ENCODE results near the gene SEMA4C. TPM values are rescaled to one million over a fixed set of nuclear protein-coding genes. Genes with fewer than 3 reads are reported as not detected.
A peak's percentile ranks its signal among the peaks of the same experiment; 100 is the strongest.

SEMA4C gene
- polyA plus RNA-seq, 3 donors = 0.08 to 5.7 (median 0.21) TPM

- H3K27ac ChIP-seq (ENCODE audit: low read depth in 1 of 2, low read length in 2 of 2) = no peak overlapping the region
- H3K9me3 Mint-ChIP-seq = peaks cover 0 to 2% (median 0%) of the 10 kb centered on the region in 7 donors
- no peaks in the 10 kb centered on the region for H3K79me2 ChIP-seq (ENCODE audit: insufficient read depth, low read length)
- no peaks in the 10 kb centered on the region for H4K20me1 ChIP-seq (ENCODE audit: insufficient read depth, low read length)
- no peaks in the 10 kb centered on the region for H3K4me1 Mint-ChIP-seq
- no peak for TF ChIP-seq CTCF (IDR thresholded peaks at IDR 0.05)
- H3K4me1 ChIP-seq (ENCODE audit: control insufficient read depth in 1 of 2, insufficient read depth in 2 of 2, low read length in 2 of 2) = no peaks in the 10 kb centered on the region
- intact Hi-C loops (cut with micrococcal nuclease) = no loop called here
- peaks cover 26 to 71% (median 35%) of the 10 kb centered on the region in 3 donors for H3K27me3 Mint-ChIP-seq (ENCODE audit: low read depth in 3 of 3)
- H3K27ac Mint-ChIP-seq = no peak overlapping the region
- H3K4me3 Mint-ChIP-seq = peak overlapping the region in 1 of 2 donors; percentile 49
- no peaks in the 10 kb centered on the region for H3K36me3 ChIP-seq (replicated peaks in 1 of 2; ENCODE audit: control insufficient read depth in 1 of 2, insufficient read depth in 2 of 2, low read length in 2 of 2)
- H2AFZ ChIP-seq (ENCODE audit: insufficient read depth, low read depth, low read length, poor library complexity, severe bottlenecking) = no peak overlapping the region
- no peaks in the 10 kb centered on the region for H3K9me3 ChIP-seq (replicated peaks in 1 of 2; ENCODE audit: control insufficient read depth in 1 of 2, insufficient read depth in 1 of 2, low read length in 2 of 2)
- H3K36me3 Mint-ChIP-seq = no peaks in the 10 kb centered on the region
- no peak overlapping the region for H3K9ac ChIP-seq (ENCODE audit: insufficient read depth, low read length, poor library complexity, severe bottlenecking)
- 86% methylated on average over 10 of the region's 18 CpGs for WGBS (ENCODE audit: insufficient coverage)
- H3K27me3 ChIP-seq (ENCODE audit: control insufficient read depth in 2 of 2, insufficient read depth in 2 of 2, low read length in 2 of 2) = peaks cover 0 to 52% of the 10 kb centered on the region in 2 donors
- no peak overlapping the region for H3K4me2 ChIP-seq (replicated peaks; ENCODE audit: extremely low read depth, low read length, poor library complexity, severe bottlenecking)
- H3K4me3 ChIP-seq (replicated peaks in 1 of 3; ENCODE audit: low read depth in 2 of 3, low read length in 3 of 3) = no peak overlapping the region
- no peak for DNase-seq
These were observed 26.1 kb upstream of the SEMA4C start for GRCh38 chr2:96895746-96896651.

DNA sequence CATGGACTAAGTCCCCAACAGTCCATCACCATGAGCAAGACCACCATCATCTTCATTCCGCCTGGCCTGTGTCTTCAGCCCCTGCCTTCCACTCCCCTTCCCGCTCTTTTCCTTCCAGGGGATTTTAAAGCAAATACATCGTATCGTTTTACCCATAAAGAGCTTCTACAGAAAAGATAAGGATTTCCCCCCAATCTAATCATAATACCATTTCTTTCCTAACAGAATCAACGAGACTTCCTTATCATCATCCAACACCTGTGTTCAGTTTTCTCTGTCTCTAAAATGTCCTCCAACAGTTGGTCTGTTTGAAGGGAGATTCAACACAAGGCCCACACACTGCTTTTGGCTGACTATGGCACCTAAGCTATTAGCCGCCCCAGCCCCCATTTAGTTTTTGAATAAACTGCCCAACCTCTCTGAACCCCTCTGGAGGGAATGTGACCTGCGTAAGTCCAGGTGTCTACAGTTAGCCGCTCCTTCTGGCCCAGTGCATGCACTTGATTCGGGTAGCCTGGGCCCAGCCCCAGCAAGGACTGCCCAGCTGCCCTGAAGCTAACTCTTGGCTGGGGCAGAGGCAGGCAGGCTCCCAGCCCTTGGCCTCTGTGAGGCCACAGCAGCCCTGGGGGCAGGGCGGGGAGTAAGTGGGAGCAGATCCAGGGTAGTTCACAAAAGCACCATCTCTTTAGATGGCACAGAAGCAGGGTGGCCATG lies 25.3 kb upstream of the SEMA4C start:
- Histone ChIP-seq H2AFZ (ENCODE audit: insufficient read depth, low read depth, low read length, poor library complexity, severe bottlenecking) (no peak overlapping the region), H3K27me3 (ENCODE audit: control insufficient read depth in 2 of 2, insufficient read depth in 2 of 2, low read length in 2 of 2) (peaks cover 0 to 58% of the 10 kb centered on the region in 2 donors), H3K9me3 (replicated peaks in 1 of 2; ENCODE audit: control insufficient read depth in 1 of 2, insufficient read depth in 1 of 2, low read length in 2 of 2) (no peaks in the 10 kb centered on the region), H4K20me1 (ENCODE audit: insufficient read depth, low read length) (no peaks in the 10 kb centered on the region), H3K79me2 (ENCODE audit: insufficient read depth, low read length) (no peaks in the 10 kb centered on the region), H3K27ac (ENCODE audit: low read depth in 1 of 2, low read length in 2 of 2) (no peak overlapping the region), H3K36me3 (replicated peaks in 1 of 2; ENCODE audit: control insufficient read depth in 1 of 2, insufficient read depth in 2 of 2, low read length in 2 of 2) (no peaks in the 10 kb centered on the region), H3K4me3 (replicated peaks in 1 of 3; ENCODE audit: low read depth in 2 of 3, low read length in 3 of 3) (no peak overlapping the region), H3K9ac (ENCODE audit: insufficient read depth, low read length, poor library complexity, severe bottlenecking) (no peak overlapping the region), H3K4me2 (replicated peaks; ENCODE audit: extremely low read depth, low read length, poor library complexity, severe bottlenecking) (no peak overlapping the region), H3K4me1 (ENCODE audit: control insufficient read depth in 1 of 2, insufficient read depth in 2 of 2, low read length in 2 of 2) (no peaks in the 10 kb centered on the region)
- Mint-ChIP-seq H3K9me3 (peaks cover 0 to 2% (median 0%) of the 10 kb centered on the region in 7 donors), H3K4me3 (peak overlapping the region in 1 of 2 donors; percentile 36), H3K27me3 (ENCODE audit: low read depth in 3 of 3) (peaks cover 28 to 76% (median 43%) of the 10 kb centered on the region in 3 donors), H3K27ac (no peak overlapping the region), H3K4me1 (no peaks in the 10 kb centered on the region), H3K36me3 (no peaks in the 10 kb centered on the region)
- no peak for TF ChIP-seq CTCF (IDR thresholded peaks at IDR 0.05)
- WGBS (ENCODE audit: insufficient coverage) = 89% methylated on average over 8 of the region's 10 CpGs
- no peak for DNase-seq
- intact Hi-C loops (cut with micrococcal nuclease) = no loop called here

Data from CD14-positive monocyte (primary cell).